Activated CD4-positive, CD25-positive, alpha-beta regulatory T cell treated with anti-CD3 and anti-CD28 coated beads, Interleukin-2, amount 50 U/mL, for 72 hours (primary cell): ENCODE results near the gene DEPDC1B.
"Not testable (repeated sequence)": the region's sequence is repeated elsewhere in the genome, so short reads cannot be mapped to it uniquely, and the experiment has no call there.

Source experiments
- DNase-seq: peaks from one replicate; pipeline ENCODE4 v3.0.0; 2021

The DEPDC1B gene

GRCh38 chr5:60639544-60639943, 60.4 kb downstream of the DEPDC1B start:
- no peak for DNase-seq

- no peak for DNase-seq
These were observed 61.7 kb downstream of the DEPDC1B start for GRCh38 chr5:60638300-60638699.

- no peak for DNase-seq
These were observed 63.3 kb downstream of the DEPDC1B start for GRCh38 chr5:60636644-60637043.

- no peak for DNase-seq
These were observed 64.0 kb downstream of the DEPDC1B start for GRCh38 chr5:60636001-60636400.

GRCh38 chr5:60634051-60634450, 65.9 kb downstream of the DEPDC1B start:
- DNase-seq, result no peak

GRCh38 chr5:60633341-60633740, 66.6 kb downstream of the DEPDC1B start:
- DNase-seq, result no peak

GRCh38 chr5:60632153-60632552, 67.8 kb downstream of the DEPDC1B start:
- no peak for DNase-seq

GRCh38 chr5:60630836-60631235, 69.1 kb downstream of the DEPDC1B start:
- no peak for DNase-seq

GRCh38 chr5:60630179-60630578, 69.8 kb downstream of the DEPDC1B start:
- no peak for DNase-seq

- DNase-seq, result not testable (repeated sequence)
These were observed 75.1 kb downstream of the DEPDC1B start for GRCh38 chr5:60624875-60625274.

- DNase-seq, result not testable (repeated sequence)
These were observed 79.2 kb downstream of the DEPDC1B start for GRCh38 chr5:60620752-60621151.

GRCh38 chr5:60613826-60614225, 86.1 kb downstream of the DEPDC1B start:
- no peak for DNase-seq

- no peak for DNase-seq
These were observed 88.7 kb downstream of the DEPDC1B start for GRCh38 chr5:60611099-60611740.

GRCh38 chr5:60604771-60605170, 95.2 kb downstream of the DEPDC1B start:
- DNase-seq, result no peak

GRCh38 chr5:60598424-60598823, 101.5 kb downstream of the DEPDC1B start:
- DNase-seq, result no peak

GRCh38 chr5:60597572-60598320, 102.2 kb downstream of the DEPDC1B start:
- no peak for DNase-seq

- no peak for DNase-seq
These were observed 105.1 kb downstream of the DEPDC1B start for GRCh38 chr5:60594715-60595477.

- DNase-seq, result no peak
These were observed 109.8 kb downstream of the DEPDC1B start for GRCh38 chr5:60590172-60590571.

- DNase-seq, result not testable (repeated sequence)
These were observed 112.7 kb downstream of the DEPDC1B start for GRCh38 chr5:60587312-60587711.

- no peak for DNase-seq
These were observed 113.6 kb downstream of the DEPDC1B start for GRCh38 chr5:60586307-60586901.

GRCh38 chr5:60585618-60586017, 114.3 kb downstream of the DEPDC1B start:
- DNase-seq, result no peak

- no peak for DNase-seq
These were observed 115.7 kb downstream of the DEPDC1B start for GRCh38 chr5:60584304-60584703.

GRCh38 chr5:60583616-60584015, 116.3 kb downstream of the DEPDC1B start:
- no peak for DNase-seq
